Effector memory CD4-positive, alpha-beta T cell (primary cell): ENCODE data around the gene BACH2.

Experiments used
- DNase-seq, 3 donors: peaks; one replicate each; pipeline ENCODE4 v3.0.0-alpha.2; 2020
- H3K27ac ChIP-seq: 2 replicates; pipeline ENCODE4 v1.7.0; 2013; ENCODE audit warnings: mild to moderate bottlenecking, low read length, moderate library complexity; ENCODE audit not compliant: insufficient read depth, poor library complexity, severe bottlenecking
- H3K27me3 ChIP-seq: replicated peaks from 2 replicates; pipeline ENCODE4 v1.7.0; 2013; ENCODE audit warnings: mild to moderate bottlenecking, low read length; ENCODE audit not compliant: insufficient read depth, control insufficient read depth, poor library complexity, severe bottlenecking
- H3K36me3 ChIP-seq: 2 replicates; pipeline ENCODE4 v1.7.0; 2013; ENCODE audit warnings: mild to moderate bottlenecking, low read length, moderate library complexity; ENCODE audit not compliant: control insufficient read depth, insufficient read depth
- H3K4me1 ChIP-seq: 2 replicates; pipeline ENCODE4 v1.7.0; 2013; ENCODE audit warnings: low read length, mild to moderate bottlenecking; ENCODE audit not compliant: control insufficient read depth, insufficient read depth, poor library complexity, severe bottlenecking
- H3K4me3 ChIP-seq: 2 replicates; pipeline ENCODE4 v1.7.0; 2013; ENCODE audit warnings: low read length, low read depth, mild to moderate bottlenecking; ENCODE audit not compliant: insufficient read depth, poor library complexity, severe bottlenecking
- H3K9me3 ChIP-seq: 2 replicates; pipeline ENCODE4 v1.7.0; 2013; ENCODE audit warnings: mild to moderate bottlenecking, low read length, moderate library complexity; ENCODE audit not compliant: control insufficient read depth

Gene BACH2

GRCh38 chr6:90083891-90084290, 212.8 kb downstream of the BACH2 start:
- Histone ChIP-seq H3K27me3 (no peaks in the 10 kb centered on the region), H3K4me3 (no peak overlapping the region), H3K36me3 (no peaks in the 10 kb centered on the region), H3K27ac (peak overlapping the region; percentile 16), H3K4me1 (peaks cover 28% of the 10 kb centered on the region), H3K9me3 (no peaks in the 10 kb centered on the region)
- no peak for DNase-seq

GRCh38 chr6:90082847-90083246, 213.8 kb downstream of the BACH2 start:
- H3K4me3 ChIP-seq: no peak overlapping the region

GRCh38 chr6:90080876-90081481, 215.7 kb downstream of the BACH2 start:
- Histone ChIP-seq H3K4me3 (peak overlapping the region; percentile 51), H3K9me3 (no peaks in the 10 kb centered on the region), H3K27me3 (no peaks in the 10 kb centered on the region), H3K4me1 (peaks cover 35% of the 10 kb centered on the region), H3K27ac (peak overlapping the region; percentile 71), H3K36me3 (no peaks in the 10 kb centered on the region)
- peak; percentile 35 to 62 (median 52) for DNase-seq

More at GRCh38 chr6:90082847-90083246, 213.8 kb downstream of the BACH2 start:
- Histone ChIP-seq H3K27ac (no peak overlapping the region), H3K36me3 (no peaks in the 10 kb centered on the region), H3K4me1 (peaks cover 35% of the 10 kb centered on the region), H3K9me3 (no peaks in the 10 kb centered on the region), H3K27me3 (no peaks in the 10 kb centered on the region)
- DNase-seq: no peak

- Histone ChIP-seq H3K9me3 (no peaks in the 10 kb centered on the region), H3K27ac (peak overlapping the region; percentile 71), H3K27me3 (no peaks in the 10 kb centered on the region), H3K4me3 (peak overlapping the region; percentile 51), H3K4me1 (peaks cover 35% of the 10 kb centered on the region), H3K36me3 (no peaks in the 10 kb centered on the region)
- no peak for DNase-seq
Measured at GRCh38 chr6:90079560-90080490, 216.8 kb downstream of the BACH2 start.

- no peaks in the 10 kb centered on the region for H3K27me3 ChIP-seq
- peak in 1 of 3 donors; percentile 12 for DNase-seq
- H3K4me3 ChIP-seq: peak overlapping the region; percentile 51
- H3K4me1 ChIP-seq: peaks cover 26% of the 10 kb centered on the region
- H3K9me3 ChIP-seq: no peaks in the 10 kb centered on the region
- H3K36me3 ChIP-seq: no peaks in the 10 kb centered on the region
- H3K27ac ChIP-seq: peak overlapping the region; percentile 3
Measured at GRCh38 chr6:90078513-90079289, 217.9 kb downstream of the BACH2 start.

- Histone ChIP-seq H3K27me3 (no peaks in the 10 kb centered on the region), H3K36me3 (no peaks in the 10 kb centered on the region), H3K4me3 (no peak overlapping the region), H3K4me1 (peaks cover 15% of the 10 kb centered on the region), H3K9me3 (no peaks in the 10 kb centered on the region), H3K27ac (no peak overlapping the region)
- DNase-seq: no peak
Measured at GRCh38 chr6:90076511-90077415, 219.9 kb downstream of the BACH2 start.

GRCh38 chr6:90074161-90074850, 222.3 kb downstream of the BACH2 start:
- Histone ChIP-seq H3K4me1 (peaks cover 9% of the 10 kb centered on the region), H3K9me3 (no peaks in the 10 kb centered on the region), H3K27ac (no peak overlapping the region), H3K27me3 (no peaks in the 10 kb centered on the region), H3K36me3 (no peaks in the 10 kb centered on the region), H3K4me3 (no peak overlapping the region)
- DNase-seq: no peak

GRCh38 chr6:90072935-90073464, 223.6 kb downstream of the BACH2 start:
- Histone ChIP-seq H3K27ac (no peak overlapping the region), H3K4me1 (no peaks in the 10 kb centered on the region), H3K27me3 (no peaks in the 10 kb centered on the region), H3K36me3 (no peaks in the 10 kb centered on the region), H3K4me3 (no peak overlapping the region), H3K9me3 (no peaks in the 10 kb centered on the region)
- no peak for DNase-seq
